HL-60 (cell line): ENCODE measurements around the gene IL32.
"Not testable (repeated sequence)": the region's sequence is repeated elsewhere in the genome, so short reads cannot be mapped to it uniquely, and the experiment has no call there.

Source experiments
- GABPA ChIP-seq: IDR thresholded peaks from 2 replicates; pipeline ENCODE4 v1.6.1; 2012; ENCODE audit warnings: low read depth
- POLR2AphosphoS5 ChIP-seq: IDR thresholded peaks from 2 replicates; pipeline ENCODE4 v1.6.1; 2012; ENCODE audit warnings: low read depth
- TF ChIP-seq, protein P1 (sequence below): IDR thresholded peaks from one replicate; pipeline ENCODE4 v1.5.1; 2011; ENCODE audit warnings: low read length, control low read depth, inconsistent platforms; ENCODE audit not compliant: insufficient read depth

- TF ChIP-seq POLR2AphosphoS5, GABPA: not testable (repeated sequence)
- TF ChIP-seq, protein P1, sequence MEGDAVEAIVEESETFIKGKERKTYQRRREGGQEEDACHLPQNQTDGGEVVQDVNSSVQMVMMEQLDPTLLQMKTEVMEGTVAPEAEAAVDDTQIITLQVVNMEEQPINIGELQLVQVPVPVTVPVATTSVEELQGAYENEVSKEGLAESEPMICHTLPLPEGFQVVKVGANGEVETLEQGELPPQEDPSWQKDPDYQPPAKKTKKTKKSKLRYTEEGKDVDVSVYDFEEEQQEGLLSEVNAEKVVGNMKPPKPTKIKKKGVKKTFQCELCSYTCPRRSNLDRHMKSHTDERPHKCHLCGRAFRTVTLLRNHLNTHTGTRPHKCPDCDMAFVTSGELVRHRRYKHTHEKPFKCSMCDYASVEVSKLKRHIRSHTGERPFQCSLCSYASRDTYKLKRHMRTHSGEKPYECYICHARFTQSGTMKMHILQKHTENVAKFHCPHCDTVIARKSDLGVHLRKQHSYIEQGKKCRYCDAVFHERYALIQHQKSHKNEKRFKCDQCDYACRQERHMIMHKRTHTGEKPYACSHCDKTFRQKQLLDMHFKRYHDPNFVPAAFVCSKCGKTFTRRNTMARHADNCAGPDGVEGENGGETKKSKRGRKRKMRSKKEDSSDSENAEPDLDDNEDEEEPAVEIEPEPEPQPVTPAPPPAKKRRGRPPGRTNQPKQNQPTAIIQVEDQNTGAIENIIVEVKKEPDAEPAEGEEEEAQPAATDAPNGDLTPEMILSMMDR: not testable (repeated sequence)
These were observed 12.7 kb upstream of the IL32 start for GRCh38 chr16:3052571-3053329.
